ENCODE measurements around the gene TMEM245. TPM values are rescaled to one million over a fixed set of nuclear protein-coding genes. Genes with fewer than 3 reads are reported as not detected.

Gene TMEM245
- total RNA-seq, 1 experiment from 2014 or later, result 26.6 TPM

- DNase-seq (ENCODE audit: low spot score), result no peak
- in situ Hi-C loops (cut with HindIII; ENCODE audit: low sequenced_read_pairs), result no loop called here
Observed at GRCh38 chr9:109037946-109038715, 81.6 kb downstream of the TMEM245 start.

DNA sequence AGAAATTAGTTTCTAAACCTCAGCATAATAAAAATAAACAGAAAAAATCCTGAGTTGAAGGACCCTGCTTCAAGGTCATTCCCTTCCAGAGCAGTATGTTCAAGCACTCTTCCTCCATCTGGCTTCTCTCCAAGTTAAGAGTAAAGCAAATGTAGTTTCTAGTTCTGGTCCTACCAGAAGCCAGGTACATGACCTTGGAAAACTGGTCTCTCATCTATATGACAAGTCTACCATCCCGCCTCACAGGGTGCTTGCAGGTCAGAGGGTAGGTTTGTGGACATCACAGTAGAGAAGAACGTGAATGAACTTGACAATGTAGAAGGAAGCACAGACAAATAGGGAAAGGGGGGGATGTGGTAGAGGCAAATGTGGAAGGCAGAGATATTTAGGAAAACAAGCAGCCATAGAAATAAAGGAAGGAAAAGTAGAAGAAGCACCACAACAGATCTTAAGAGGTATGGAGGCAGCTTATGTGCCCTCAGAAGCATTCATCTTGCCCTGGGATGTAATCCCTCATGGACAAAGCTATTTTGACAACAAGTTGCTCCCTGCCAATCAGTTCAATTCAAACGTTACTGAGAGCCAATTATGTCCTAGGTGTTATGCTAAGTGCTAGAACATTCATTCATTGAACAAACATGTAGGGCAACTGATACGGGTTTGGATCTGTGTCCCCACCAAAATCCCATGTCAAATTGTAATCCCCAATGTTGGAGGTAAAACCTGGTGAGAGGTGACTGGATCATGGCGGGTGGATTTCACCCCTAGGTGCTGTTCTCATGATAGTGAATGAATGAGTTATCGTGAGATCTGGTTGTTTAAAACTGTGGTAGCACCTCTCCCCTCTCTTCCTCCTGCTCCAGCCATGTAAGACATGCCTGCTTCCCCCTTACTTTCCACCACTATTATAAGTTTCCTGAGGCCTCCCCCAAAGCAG lies 82.7 kb downstream of the TMEM245 start:
- in situ Hi-C loops (cut with HindIII; ENCODE audit: low sequenced_read_pairs), result no loop called here
- DNase-seq (ENCODE audit: low spot score), result no peak

GRCh38 chr9:109035684-109036423 lies 83.9 kb downstream of the TMEM245 start:
- peak; percentile 8 for DNase-seq (ENCODE audit: low spot score)
- in situ Hi-C loops (cut with HindIII; ENCODE audit: low sequenced_read_pairs), result no loop called here

GRCh38 chr9:109033941-109034700 lies 85.6 kb downstream of the TMEM245 start:
- DNase-seq (ENCODE audit: low spot score), result no peak
- in situ Hi-C loops (cut with HindIII; ENCODE audit: low sequenced_read_pairs), result no loop called here

GRCh38 chr9:109031241-109031640 lies 88.5 kb downstream of the TMEM245 start:
- no peak for DNase-seq (ENCODE audit: low spot score)
- in situ Hi-C loops (cut with HindIII; ENCODE audit: low sequenced_read_pairs), result no loop called here

- in situ Hi-C loops (cut with HindIII; ENCODE audit: low sequenced_read_pairs), result no loop called here
- DNase-seq (ENCODE audit: low spot score), result no peak
Observed at GRCh38 chr9:109030426-109030825, 89.3 kb downstream of the TMEM245 start.

DNA sequence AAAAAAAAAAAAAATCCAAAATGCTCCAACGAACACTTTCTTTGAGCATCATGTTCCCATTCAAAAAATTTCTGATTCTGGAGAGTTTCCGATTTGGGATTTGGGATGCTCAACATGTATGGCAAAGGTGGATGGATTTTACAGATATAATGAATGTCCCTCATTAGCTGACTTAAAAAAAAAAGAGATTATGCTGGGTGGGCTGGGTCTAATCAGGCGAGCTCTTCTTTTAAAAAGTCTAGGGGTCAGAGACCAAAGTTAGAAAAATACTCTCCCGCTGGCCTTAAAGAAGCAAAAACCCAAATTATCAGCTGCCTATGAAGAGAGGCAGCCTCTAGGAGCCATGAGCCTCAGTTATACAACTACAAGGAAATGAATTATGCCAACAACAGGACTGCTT lies 91.3 kb downstream of the TMEM245 start:
- in situ Hi-C loops (cut with HindIII; ENCODE audit: low sequenced_read_pairs), result no loop called here
- no peak for DNase-seq (ENCODE audit: low spot score)

GRCh38 chr9:109027176-109027575 lies 92.6 kb downstream of the TMEM245 start:
- DNase-seq (ENCODE audit: low spot score), result no peak
- in situ Hi-C loops (cut with HindIII; ENCODE audit: low sequenced_read_pairs), result no loop called here

- in situ Hi-C loops (cut with HindIII; ENCODE audit: low sequenced_read_pairs), result no loop called here
- no peak for DNase-seq (ENCODE audit: low spot score)
Observed at GRCh38 chr9:109026306-109026705, 93.4 kb downstream of the TMEM245 start.

GRCh38 chr9:109022873-109023272 lies 96.9 kb downstream of the TMEM245 start:
- DNase-seq (ENCODE audit: low spot score), result no peak
- in situ Hi-C loops (cut with HindIII; ENCODE audit: low sequenced_read_pairs), result no loop called here

DNA sequence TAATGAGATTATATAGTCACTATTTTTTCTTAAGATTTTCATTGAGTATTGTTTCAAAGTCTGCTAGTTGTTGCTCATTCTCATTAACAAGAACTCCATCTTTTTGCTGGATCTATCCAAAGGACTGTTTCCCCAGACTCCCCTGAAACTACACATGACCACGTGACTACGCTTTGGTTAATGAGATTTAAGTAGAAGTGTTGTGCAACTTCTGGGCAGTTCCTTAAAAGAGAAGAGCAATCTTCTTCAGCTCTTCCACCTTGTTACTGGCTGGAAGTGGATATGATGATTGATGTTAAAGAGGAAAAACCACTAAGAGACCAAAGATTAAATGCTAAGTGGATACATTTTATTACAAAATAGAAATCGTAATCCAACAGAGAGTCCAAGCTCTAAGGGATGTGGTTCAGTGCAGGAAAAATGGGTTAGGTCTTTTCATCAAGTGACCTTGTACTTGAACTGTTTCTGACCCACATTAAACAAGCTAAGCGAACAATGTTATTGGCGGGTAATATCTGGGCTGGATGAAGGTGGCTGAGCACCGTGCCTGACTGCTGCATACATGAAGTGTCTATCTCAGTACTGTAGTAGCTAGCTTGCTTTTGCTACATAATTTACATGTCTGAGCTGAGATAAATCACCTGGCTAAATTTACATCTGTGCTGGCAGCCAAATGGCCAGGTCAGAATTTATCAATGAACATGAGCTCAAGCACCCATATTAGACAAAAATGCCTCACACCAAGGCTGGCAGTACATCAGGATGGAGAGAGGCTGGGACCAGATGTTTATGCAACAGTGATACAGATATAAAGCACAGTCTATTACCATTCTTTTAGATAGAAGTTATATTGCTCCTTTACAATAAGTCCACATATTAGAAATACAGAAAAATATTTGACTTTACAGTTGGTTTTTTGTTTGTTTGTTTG lies 98.9 kb downstream of the TMEM245 start:
- no peak for DNase-seq (ENCODE audit: low spot score)
- in situ Hi-C loops (cut with HindIII; ENCODE audit: low sequenced_read_pairs), result no loop called here

GRCh38 chr9:109020113-109020512 lies 99.6 kb downstream of the TMEM245 start:
- DNase-seq (ENCODE audit: low spot score), result no peak
- in situ Hi-C loops (cut with HindIII; ENCODE audit: low sequenced_read_pairs), result no loop called here

DNA sequence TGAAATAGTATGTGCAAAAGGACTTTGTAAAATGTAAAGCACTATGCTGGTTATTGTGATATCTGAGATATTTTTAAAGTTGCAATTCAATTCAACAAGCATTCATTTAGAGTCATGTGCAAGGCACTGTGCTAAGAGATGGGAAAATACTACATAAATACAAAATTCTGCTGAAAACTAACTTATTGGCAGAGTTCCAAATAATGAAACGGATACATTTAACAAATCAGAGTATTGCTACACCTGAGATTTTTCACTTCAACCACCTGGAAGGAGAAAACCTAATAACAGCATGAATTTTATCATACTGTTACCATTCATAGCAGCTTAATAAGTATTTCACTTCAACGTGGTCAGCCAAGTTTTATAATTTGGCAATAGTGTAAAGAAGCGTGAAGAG lies 100.3 kb downstream of the TMEM245 start:
- in situ Hi-C loops (cut with HindIII; ENCODE audit: low sequenced_read_pairs), result no loop called here
- DNase-seq (ENCODE audit: low spot score), result no peak

GRCh38 chr9:109017493-109017892 lies 102.3 kb downstream of the TMEM245 start:
- in situ Hi-C loops (cut with HindIII; ENCODE audit: low sequenced_read_pairs), result no loop called here
- DNase-seq (ENCODE audit: low spot score), result no peak

GRCh38 chr9:109017061-109017460 lies 102.7 kb downstream of the TMEM245 start:
- no peak for DNase-seq (ENCODE audit: low spot score)
- in situ Hi-C loops (cut with HindIII; ENCODE audit: low sequenced_read_pairs), result no loop called here

DNA sequence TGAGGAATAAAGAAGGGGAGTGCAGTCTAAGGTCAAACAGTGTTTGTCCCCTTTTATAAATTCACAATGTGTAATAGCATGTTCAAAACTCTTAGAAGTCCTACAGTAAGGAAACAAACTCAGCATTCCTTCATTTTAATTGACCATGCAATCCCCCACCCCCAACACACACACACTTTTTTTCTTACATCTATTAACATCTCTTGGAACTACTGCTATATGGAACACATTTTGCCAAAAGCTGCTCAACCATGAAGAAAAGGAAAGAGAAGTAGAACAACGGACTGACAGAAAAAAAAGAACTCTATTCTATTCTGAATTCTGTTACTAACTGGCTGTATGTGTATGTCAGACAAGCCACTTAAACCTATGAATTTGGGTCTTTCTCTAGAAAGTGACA lies 103.6 kb downstream of the TMEM245 start:
- DNase-seq (ENCODE audit: low spot score), result no peak
- in situ Hi-C loops (cut with HindIII; ENCODE audit: low sequenced_read_pairs), result no loop called here

GRCh38 chr9:109014608-109015280 lies 105.0 kb downstream of the TMEM245 start:
- in situ Hi-C loops (cut with HindIII; ENCODE audit: low sequenced_read_pairs), result no loop called here
- DNase-seq (ENCODE audit: low spot score), result no peak

Measured in G401 (cell line).